ENCODE measurements around the gene ARID5B.
"Not testable (repeated sequence)": the region's sequence is repeated elsewhere in the genome, so short reads cannot be mapped to it uniquely, and the experiment has no call there.

DNA sequence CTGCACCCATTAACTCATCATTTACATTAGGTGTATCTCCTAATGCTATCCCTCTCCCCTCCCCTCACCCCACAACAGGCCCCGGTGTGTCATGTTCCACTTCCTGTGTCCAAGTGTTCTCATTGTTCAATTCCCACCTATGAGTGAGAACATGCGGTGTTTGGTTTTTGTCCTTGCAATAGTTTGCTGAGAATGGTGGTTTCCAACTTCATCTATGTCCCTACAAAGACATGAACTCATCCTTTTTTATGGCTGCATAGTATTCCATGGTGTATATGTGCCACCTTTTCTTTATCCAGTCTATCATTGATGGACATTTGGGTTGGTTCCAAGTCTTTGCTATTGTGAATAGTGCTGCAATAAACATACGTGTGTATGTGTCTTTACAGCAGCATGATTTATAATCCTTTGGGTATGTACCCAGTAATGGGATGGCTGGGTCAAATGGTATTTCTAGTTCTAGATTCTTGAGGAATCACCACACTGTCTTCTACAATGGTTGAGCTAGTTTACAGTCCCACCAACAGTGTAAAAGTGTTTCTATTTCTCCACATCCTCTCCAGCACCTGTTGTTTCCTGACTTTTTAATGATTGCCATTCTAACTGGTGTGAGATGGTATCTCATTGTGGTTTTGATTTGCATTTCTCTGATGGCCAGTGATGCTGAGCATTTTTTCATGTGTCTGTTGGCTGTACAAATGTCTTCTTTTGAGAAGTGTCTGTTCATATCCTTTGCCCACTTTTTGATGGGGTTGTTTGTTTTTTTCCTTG is 75.6 kb downstream of the ARID5B start:
- TF ChIP-seq, protein P1, sequence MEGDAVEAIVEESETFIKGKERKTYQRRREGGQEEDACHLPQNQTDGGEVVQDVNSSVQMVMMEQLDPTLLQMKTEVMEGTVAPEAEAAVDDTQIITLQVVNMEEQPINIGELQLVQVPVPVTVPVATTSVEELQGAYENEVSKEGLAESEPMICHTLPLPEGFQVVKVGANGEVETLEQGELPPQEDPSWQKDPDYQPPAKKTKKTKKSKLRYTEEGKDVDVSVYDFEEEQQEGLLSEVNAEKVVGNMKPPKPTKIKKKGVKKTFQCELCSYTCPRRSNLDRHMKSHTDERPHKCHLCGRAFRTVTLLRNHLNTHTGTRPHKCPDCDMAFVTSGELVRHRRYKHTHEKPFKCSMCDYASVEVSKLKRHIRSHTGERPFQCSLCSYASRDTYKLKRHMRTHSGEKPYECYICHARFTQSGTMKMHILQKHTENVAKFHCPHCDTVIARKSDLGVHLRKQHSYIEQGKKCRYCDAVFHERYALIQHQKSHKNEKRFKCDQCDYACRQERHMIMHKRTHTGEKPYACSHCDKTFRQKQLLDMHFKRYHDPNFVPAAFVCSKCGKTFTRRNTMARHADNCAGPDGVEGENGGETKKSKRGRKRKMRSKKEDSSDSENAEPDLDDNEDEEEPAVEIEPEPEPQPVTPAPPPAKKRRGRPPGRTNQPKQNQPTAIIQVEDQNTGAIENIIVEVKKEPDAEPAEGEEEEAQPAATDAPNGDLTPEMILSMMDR (conservative IDR thresholded peaks at IDR 0.05 in 1 of 2, IDR thresholded peaks at IDR 0.05 in 1 of 2; ENCODE audit: low read depth in 1 of 2, low read length in 2 of 2) = not testable (repeated sequence)
- TF ChIP-seq EZH2 (IDR thresholded peaks at IDR 0.05; ENCODE audit: low read length, missing control alignments) = not testable (repeated sequence)

All from fibroblast of lung (primary cell).